Muscle of back (tissue), 11 donors: ENCODE results near the gene SH3PXD2A. TPM values are rescaled to one million over a fixed set of nuclear protein-coding genes. Genes with fewer than 3 reads are reported as not detected.
A peak's percentile ranks its signal among the peaks of the same experiment; 100 is the strongest.

Experiments
- DNase-seq, 3 donors: peaks; one replicate each; pipeline versions ENCODE4 v3.0.0 to v3.0.0-alpha.2; 2013
- polyA plus RNA-seq, 10 donors: library from polyadenylated mRNA; unstranded; fragments of 120-200 nt; gene quantifications; one replicate each; pipeline ENCODE4 v1.2.1, GENCODE V29; 2013; ENCODE audit not compliant: insufficient read length in 10 of 10

SH3PXD2A gene
- polyA plus RNA-seq, 10 donors, result 72.3 to 88.0 (median 76.6) TPM

DNA sequence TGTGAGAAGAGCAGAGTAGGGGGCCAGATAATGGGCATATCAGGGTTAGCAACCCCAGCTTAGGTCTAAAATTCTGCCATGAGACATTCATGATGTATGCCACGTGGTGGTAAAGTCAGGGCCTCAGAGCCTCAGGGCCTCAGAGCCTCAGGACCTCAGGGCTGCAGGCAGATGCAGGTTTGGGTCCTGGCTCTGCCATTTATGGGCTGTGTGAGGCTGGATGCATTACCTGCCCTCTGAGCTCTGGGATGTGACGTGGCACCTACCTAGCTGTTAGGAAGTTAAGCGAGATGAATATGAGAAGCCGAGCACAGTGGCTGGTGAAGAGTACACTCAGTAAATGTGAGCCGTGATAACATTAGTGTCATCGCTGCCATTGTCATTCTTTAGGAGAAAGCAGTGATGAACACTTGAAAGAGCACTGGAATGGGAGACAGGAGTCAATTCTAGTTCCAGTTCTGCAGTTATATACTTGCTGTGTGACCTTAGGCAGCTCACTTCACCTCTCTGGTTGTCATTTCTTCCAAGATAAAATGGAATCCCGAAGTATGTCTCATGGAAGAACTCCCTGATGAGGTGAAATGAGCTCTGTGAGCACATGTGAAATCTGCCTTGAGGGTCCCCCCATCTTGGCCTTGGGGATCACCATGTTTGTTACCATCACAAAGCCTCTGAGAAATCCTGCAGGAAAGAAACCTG lies 127.2 kb downstream of the SH3PXD2A start:
- no peak for DNase-seq

DNA sequence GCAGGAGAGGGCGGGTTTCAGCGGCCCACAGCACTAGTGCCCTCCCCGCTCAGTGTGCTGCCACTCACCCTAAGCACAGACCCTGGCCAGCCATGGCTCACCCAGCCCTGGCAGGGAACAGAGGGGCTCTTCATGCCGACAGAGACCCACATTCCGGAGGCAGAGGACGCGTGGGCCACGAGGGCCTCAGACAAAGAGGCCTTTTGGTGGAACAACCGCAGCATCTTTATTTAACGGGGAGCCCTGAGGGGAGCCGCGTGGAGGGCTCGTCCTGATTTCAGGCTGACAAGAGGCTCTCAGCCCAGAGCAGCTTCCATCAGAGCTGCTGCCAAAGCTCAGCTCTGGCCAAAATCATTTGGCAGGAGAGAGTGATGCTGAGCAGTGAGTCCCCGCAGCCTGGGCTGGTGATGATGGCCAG lies 127.8 kb downstream of the SH3PXD2A start:
- peak; percentile 33 to 87 (median 78) for DNase-seq

DNA sequence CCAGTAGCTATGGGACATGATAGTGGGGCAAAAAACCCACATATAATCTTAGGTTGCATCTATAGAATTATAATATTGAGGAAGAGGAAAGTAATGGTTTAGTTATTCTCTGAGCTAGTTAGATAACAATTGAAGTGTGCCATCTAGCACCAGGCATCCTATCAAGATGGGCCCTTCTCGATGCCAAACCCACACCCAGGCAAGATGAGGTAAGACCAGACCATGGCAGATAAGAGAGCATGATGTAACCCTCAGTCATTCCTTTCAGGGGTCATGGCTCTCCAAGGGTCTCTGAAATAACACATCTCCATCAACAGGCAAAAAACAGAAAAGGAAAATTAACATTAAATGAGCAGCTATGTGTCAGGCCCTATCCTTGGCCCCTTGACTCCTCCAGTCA lies 128.7 kb downstream of the SH3PXD2A start:
- DNase-seq, result no peak

DNA sequence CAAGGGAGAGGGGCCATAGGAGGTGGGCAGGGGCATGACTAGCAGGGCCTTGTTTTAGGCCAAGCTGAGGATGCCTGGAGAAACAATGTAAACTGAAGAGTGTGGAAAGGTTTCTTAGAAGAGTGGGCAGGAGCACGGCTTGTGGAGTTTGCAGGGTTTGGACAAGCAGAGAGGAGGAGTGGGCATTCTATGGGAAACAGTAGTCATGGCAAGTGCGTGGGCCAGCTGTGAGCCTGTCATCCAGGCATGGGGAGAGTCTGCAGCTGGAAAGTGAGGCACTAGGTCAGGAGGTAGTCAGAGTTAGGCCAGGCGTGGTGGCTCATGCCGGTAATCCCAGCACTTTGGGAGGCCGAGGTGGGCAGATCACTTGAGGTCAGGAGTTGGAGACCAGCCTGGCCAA lies 130.1 kb downstream of the SH3PXD2A start:
- DNase-seq, result no peak

DNA sequence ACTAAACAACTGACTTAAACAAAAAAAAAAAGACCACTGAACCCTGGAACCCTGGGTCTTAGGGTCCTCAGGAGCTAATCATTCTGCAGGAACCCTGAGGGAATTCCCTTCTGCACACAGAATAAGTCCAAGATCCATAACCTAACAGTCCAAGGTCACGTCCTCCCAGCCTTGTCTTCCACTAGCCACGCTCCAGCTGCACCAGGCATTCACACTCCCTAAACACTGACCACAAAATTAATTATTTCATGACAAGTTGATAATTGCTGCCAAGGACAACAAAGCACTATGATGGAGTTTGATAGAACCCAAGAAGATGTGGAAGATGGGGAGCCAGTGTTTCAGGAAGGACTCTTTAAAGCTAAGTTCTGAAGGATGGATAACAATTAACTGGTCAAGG lies 130.6 kb downstream of the SH3PXD2A start:
- DNase-seq, result no peak

DNA sequence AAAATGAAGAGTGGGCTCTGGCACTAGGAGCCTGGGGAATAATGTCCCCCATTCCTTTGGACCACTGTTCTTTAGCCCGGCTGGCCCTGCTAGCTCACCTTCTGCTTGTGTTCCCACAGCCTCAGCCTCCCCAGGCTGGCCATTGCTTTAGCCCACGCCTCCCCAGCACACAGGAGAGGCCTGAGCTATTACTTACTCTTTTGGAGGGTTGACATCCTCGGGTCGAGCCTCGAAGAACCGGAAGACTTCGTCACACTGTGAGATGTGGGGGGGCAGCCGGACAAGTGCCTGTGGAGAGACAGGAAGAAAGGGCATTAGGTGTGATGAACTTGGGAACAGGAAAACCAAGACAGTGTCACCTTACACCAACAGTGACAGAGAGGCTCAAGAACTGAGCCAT lies 131.3 kb downstream of the SH3PXD2A start:
- DNase-seq, result no peak

DNA sequence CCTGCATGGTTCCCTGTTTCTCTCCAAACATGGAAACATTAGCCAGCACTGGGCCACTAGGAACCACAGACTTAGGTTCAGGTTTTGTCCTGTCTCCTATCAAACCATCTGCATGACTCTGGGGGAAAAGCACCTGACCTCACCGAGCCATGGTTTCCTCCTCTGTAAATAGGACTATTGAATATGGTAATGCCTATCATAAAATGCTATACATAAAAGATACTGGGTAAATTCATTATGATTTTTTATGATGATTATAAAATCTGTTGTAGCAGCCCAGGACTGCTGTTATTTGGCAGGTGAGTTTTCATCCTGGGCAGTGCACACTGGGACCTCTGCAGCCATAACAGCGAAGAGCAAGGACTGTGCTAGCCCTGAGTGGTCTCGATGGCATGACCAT lies 131.8 kb downstream of the SH3PXD2A start:
- DNase-seq, result no peak

DNA sequence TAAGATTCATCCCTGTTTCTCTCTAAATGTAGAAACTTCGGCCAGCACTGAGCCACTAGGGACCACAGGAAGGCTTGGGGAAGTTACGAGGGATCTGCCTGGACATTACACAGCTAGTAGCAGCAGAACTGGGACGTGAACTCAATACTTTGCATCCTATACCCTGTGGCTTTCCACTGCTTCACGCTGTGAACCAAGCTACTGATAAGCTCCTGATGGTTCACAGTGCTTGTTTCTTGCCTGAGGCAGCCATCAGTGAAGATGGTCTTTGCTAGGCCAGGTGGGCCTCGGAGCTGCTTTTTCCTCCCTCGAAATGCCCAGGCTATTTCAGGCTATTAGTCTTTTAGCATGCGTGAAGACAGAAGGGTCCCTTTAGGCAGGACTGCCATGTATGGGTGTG lies 132.7 kb downstream of the SH3PXD2A start:
- no peak for DNase-seq

DNA sequence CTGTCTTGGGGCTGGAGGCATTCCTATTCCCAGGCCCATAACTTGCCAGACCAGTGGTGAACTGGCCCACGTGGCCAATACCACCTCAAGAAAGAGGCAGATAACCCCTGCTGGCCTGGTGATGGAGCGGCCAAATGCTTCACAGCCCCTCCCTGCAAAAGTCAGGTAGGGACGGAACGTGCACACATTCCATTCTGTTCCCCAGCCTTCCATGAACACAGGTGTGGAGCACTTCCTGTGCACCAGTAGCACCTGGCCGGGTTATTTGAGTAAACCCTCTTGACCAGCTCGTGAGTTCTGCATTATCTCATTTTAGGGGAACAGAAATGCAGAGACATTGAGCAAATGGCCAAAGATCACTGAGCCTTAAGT lies 134.4 kb downstream of the SH3PXD2A start:
- DNase-seq, result no peak

DNA sequence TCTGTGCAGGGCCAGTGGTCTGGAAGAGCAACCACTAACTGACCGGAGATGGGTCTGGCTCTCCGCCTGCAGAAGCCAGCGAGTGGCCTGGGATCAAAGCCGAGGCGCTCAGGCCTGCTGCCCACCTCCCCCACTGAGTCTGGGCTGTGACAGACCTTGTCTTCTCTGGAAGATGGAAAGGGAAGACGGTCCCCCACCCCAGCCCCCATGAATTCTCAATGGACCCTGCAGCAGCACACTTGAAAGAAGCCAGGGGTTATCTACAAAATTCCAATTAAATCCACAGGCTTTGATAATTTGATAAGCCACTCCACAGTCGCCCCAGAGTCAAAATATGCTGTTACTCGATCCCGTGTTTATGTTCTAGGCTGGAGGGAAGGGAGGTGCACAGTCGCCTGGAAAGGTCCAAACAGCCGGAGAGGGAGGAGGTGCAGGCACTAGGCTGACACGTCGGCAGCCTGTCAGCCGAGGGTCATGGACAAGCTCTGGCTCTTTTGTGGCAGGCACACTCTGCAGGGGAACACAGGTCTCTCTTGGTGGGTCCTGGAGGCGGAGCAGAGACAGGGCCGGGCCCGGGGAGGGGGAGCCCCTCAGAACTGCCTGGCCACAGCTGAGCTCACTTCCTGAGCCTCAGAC lies 134.9 kb downstream of the SH3PXD2A start:
- DNase-seq, result no peak

DNA sequence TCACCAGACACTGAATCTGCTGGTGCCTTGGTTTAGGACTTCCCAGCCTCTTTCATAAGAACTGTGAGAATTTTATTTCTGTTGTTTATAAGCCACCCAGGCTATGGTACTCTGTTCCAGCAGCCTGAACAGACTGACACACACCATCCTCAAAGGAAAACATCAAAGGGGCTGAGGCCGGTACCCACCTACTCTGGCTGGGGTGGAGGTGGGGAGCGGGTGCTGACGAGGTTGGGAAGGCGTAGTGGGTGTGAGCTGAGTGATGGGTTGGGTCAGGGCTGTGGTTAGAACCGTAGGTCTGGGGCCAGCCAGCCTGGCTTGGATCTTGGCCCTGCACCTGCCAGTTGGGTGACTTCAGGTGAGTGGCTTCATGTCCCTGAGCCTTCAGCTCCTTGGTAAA lies 136.3 kb downstream of the SH3PXD2A start:
- no peak for DNase-seq

DNA sequence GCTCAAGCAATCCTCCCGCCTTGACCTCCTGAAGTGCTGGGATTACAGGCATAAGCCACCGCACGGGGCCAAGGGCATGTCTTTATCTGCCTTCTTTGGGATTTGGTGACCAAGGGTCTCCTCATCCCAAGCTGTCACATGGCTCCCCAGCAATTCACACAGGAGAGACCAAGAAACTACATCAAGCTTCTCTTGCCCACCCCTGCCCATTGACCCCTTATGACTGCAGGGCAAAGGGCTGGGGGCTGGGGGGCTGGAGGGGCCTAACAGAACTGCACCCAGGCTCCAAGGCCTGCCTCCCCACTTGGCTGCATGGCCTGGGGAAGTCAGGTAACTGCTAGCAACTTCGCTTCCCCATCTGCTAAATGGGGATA lies 137.1 kb downstream of the SH3PXD2A start:
- no peak for DNase-seq

DNA sequence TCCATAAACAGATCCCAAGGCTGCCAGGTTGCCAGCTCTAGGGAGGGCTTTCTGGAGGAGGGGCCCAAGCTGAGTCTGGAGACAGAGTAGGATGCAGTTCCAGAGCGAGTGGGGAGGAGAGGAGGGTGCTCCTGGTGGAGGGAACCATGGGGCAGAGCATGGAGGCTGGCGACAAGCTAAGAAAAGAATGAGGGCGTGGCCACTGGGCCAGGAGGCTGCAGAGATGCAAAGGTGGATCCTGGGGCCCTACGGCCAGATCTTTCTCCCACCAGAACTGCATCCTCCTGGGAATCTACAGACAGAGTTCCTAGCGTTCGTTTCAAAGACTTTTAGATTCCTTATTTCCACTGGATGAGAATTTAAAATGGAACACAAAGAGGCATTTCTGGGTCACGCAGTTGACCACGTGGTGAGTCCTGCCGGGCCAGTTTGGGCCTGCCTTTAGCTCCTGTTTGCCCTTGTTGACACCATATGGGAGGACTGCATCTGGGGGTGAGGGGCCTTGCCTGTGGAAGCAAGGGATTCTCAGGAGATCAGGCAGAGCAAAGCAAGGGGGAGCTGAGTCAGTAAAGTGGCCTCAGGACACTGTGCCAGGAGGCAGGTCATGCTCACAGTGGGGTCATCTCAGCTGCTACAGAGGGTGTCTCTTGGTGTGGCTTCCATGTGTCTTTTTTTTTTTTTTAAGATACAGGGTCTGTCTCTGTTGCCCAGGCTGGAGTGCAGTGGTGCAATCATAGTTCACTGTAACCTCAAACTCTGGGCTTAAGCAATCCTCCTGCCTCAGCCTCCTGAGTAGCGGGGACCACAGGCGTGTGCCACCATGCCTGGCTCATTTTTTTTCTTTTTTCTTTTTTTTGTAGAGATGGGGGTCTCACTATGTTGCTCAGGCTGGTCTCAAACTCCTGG lies 137.8 kb downstream of the SH3PXD2A start:
- DNase-seq, result no peak

DNA sequence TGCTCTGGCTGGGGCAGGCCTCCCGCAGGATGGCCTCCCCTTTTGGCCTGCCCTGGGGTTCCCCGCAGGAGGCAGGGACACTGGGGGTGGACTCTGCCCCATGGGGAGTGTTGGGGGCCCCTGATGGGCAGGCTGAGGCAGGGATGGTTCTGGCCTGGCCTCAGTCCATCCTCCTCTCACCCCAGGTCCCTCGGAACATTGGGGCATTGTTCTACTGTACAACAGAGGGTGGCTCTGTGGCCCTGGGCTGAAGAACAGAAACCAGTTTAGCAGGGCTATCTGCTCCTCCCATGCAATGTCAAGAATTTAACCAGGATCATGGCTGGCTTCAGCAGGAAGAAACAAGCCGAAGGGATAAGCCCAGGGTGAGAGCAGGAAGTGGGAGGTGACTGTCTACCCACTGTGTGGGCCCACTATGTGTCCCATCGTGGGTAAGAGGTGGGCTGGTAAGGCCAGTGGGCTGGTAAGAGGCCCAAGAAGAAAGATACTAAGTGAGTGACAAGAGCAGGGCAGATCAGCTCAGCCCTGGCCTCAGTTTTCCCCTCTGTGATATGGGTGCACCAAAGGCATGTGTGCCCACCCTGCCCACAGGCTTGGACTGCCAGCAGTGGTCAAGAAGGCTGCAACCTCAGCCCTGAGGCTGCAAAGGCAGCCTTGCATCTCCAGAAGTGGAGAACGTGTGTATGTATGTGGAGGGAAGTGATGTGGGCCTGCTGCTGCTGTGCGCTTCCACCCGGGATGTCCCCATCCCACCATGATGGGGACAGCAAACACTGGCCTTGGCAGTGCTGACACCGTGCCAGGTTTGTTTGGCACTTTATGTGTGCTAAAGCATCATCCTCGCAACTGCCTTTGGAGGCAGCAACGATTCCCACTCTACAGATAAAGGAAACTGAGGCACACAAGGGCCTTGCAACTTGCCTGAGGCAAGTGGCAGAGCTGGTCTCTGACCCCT lies 138.9 kb downstream of the SH3PXD2A start:
- no peak for DNase-seq

DNA sequence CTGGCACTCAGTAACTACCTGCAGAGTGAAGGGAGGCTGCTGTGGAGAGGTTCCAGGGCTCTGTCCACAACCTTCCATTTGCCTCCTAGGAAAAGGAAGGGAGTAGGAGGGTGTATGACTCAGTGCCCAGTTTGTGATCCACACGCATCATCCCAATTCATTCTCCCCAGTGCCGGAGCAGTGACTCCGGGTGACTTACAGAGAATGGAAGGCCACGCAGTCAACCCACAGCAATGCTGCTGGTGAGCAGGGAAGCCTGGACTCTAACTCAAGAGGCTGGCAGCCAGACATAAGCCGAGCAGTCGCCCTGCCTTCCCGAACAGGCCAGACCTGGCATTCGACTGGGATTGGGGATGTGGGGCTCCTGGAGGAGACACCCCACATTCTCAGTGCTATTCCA lies 139.9 kb downstream of the SH3PXD2A start:
- peak in 1 of 3 donors; percentile 43 for DNase-seq

DNA sequence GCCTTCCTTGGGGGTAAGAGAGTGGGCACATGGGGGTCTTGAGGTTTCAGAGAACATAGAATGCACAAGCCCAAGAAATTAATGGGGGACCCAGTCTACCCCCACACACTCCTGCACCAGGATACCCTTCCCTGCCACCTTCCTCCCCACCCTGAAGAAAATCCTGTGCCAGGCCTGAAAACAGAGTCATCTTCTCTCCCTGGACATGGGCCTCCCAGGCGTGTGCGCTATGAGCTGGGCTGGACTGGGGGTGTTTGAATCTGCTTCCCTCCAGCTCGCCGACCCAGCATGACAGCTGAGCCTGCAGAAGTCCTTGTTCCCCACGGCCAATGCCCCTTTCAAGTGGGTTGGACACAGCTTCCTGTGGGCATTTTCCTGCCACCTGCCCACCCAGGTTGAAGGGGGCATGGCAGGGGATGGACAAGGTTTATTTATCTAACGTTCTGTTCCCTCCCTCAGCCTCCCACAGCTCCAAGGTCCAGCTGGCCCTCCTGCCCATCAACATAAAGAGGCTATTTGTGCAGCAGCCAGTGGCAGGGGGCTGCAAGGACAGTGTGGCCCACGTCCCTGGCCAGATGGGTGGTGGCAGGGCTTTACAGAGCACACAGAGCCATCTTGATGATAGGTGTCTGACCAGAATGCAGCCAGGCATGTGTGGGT lies 141.0 kb downstream of the SH3PXD2A start:
- DNase-seq, result no peak

DNA sequence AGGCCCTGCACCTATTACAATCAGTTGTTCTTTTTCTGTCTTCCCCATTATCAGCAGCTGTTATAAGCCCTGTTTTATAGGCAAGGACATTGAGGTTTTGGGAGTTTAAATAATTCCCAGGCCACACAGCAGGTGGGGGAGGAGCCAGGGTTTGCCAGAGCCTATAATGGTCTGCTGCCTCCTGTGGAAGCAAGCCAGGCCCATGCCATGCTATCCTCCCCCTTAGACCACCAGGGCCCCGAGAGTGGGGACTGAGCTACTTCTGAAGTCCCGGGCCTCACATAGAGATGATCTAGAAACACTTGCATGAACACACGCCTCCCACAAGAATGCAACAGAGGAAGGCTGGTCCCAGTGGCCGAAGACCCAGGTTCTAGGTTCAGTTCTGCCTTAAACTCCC lies 141.7 kb downstream of the SH3PXD2A start:
- DNase-seq, result no peak

DNA sequence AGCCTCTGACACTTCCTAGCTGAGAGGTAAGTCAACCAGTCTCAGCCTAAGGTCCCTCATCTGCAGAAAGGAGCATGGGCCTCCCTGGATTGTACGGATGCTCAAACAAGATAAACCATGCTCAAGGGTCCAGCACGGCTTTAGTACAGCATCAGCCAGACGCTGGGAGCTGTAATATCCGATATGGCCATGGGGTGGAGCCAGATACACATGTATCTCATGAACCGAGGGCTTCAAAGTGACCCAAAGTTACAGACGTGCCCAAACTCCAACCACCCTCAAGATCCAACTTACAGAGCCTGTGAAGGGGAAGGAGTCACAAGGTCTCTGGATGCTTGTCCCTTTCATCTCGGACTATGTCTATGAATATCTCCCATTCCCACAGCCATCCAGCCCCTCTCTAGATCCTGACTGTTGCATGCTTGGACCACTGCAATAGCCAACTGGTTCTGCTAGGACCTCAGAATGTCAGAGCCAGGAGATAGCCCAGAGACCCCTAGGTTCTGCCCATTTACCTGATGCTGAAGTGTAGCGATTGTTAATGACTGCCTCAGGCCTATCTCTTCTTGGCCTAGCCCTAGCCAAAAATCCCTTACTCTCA lies 142.4 kb downstream of the SH3PXD2A start:
- DNase-seq, result peak; percentile 65 to 89 (median 84)

DNA sequence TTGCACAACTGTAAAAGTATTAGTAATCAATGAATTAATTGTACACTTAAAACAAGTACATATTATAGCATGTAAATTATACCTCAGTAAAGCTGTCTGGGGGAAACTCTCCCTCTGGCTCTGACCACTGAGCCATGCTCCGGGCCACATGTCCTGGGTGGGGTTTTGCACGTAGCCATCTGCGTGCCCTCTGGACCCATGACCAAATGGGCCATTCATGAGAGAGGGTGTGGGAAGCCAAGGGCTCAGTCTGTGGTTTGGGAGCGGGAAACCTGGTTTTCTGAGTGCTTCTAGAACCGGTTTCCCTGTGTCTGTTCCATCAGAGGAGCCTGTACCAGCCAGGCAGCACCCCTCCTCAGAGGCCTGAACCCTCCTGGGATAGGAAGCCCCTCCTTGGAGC lies 143.2 kb downstream of the SH3PXD2A start:
- no peak for DNase-seq

DNA sequence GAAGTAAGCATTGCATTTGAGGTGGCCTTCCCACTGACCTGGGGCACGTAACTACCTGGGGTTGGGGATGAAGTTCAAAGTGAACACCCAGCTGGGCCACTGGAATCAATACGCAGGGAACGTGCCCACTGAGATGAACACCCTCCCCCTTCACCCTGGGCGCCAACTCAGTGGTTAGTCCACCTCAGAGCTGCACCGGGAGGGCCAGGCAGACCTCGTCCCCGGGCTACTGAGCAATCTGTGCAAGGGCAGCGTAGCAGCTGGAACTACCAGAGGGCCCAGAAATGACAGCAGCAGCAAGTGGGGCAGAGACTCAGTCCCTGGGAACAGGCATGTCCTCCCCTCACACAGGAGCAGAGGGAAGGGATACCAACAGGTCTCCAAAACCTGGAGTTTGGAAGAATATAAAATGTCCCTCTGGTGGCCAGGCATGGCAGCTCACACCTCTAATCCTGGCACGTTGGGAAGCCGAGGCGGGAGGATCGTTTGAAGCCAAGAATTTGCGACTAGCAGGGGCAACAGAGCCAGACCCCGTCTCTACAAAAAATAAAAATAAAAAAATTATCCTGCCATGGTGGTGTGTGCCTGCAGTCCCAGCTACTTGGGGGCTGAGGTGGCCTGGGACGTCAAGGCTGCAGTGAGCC lies 143.9 kb downstream of the SH3PXD2A start:
- no peak for DNase-seq
